ENCODE results near the gene LDLRAD1. TPM values are rescaled to one million over a fixed set of nuclear protein-coding genes. Genes with fewer than 3 reads are reported as not detected.

The LDLRAD1 gene
- total RNA-seq, 1 donor from 2014 or later: not detected

- intact Hi-C loops (cut with DNase I): loop anchor here (5.0 kb wide), 1 partner anchor 100 kb away; no protein-coding TSS in a partner anchor
- no peak for ATAC-seq (ENCODE audit: poor library complexity)
Observed at GRCh38 chr1:53967409-53968124, 50.4 kb downstream of the LDLRAD1 start.

DNA sequence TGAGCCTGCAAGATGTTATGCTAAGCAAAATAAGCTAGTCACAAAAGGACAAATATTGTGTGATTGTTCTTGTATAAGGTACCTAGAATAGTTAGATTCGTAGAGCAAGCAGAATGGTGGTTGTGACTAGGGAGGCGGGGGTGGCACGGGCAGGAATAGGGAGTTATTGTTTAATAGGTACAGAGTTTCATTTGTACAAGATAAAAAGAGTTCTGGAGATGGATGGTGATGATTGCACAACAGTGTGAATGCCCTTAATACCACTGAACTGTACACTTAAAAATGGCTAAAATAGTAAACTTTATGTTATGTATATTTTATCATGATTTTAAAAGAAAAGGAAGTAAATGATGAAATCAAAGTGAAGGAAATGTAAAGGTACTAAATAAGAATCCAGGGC is 51.2 kb downstream of the LDLRAD1 start:
- intact Hi-C loops (cut with DNase I): loop anchor here (5.0 kb wide), 1 partner anchor 99 kb away; no protein-coding TSS in a partner anchor
- DNase-seq: no peak
- no peak for ATAC-seq (ENCODE audit: poor library complexity)

More at GRCh38 chr1:53967409-53968124, 50.4 kb downstream of the LDLRAD1 start:
- no peak for DNase-seq

DNA sequence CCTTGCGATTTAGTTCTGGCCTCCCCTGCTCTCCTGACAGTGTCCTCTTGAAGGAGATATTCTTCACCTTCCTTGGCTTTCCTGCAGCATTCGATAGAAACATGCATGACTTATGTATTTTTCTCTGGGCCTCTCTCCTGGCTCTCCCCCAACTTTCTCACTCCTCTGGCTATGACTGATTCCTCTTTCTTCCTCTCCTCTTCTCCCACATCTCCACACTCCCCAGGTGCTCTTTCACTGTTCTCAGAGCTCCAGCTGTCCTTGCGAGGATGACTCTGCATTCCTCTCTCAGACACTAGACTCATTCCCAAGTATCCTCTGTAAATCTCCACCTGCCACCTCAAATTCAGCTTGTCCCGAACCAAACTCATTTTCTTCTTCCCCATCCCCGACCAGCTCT is 53.9 kb downstream of the LDLRAD1 start:
- no peak for ATAC-seq (ENCODE audit: poor library complexity)
- intact Hi-C loops (cut with DNase I): no loop called here

GRCh38 chr1:53963460-53963859 is 54.5 kb downstream of the LDLRAD1 start:
- DNase-seq (no peak), ATAC-seq (ENCODE audit: poor library complexity) (no peak)
- intact Hi-C loops (cut with DNase I): no loop called here

More for the DNA sequence above, 53.9 kb downstream of the LDLRAD1 start:
- no peak for DNase-seq

DNA sequence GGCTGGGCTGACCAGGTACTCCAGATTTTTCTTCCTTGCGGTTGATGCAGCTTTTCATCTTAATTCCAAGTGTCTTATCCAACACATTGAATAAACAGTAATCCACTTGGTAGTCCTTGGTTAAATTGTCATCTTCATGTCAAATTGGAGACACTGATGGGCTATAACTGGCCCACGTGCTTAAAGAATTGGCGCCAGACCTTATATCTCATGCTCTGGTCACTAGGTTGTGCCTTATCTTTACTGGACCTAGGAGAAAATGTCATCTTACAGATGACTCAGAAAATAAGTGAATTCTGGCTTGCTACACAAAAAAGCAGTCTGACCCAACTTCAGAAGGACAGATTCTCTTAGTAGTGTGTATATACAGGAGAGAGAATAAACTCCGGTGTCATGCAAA is 55.6 kb downstream of the LDLRAD1 start:
- ATAC-seq (ENCODE audit: poor library complexity) (no peak), DNase-seq (no peak)
- intact Hi-C loops (cut with DNase I): no loop called here

- no peak for ATAC-seq (ENCODE audit: poor library complexity)
- DNase-seq: no peak
- intact Hi-C loops (cut with DNase I): no loop called here
Observed at GRCh38 chr1:53959664-53960250, 58.2 kb downstream of the LDLRAD1 start.

Small RNA genes within 50 kb of the gene (microRNA-seq; reads per million reads assigned to microRNA genes)
- 2.3 reads per million for gene MIR4781

Other genes with a start within 250 kb of the LDLRAD1 start
- 5.6 TPM for gene NDC1, start 179.9 kb downstream of the LDLRAD1 start, total RNA-seq
- 13.6 TPM for gene YIPF1, start 128.4 kb downstream of the LDLRAD1 start, total RNA-seq
- not detected for gene DIO1, start 124.0 kb downstream of the LDLRAD1 start, total RNA-seq
- 9.9 TPM for gene IFT25, start 72.5 kb downstream of the LDLRAD1 start, total RNA-seq
- 12.0 TPM for gene LRRC42, start 71.8 kb downstream of the LDLRAD1 start, total RNA-seq
- gene TMEM59, start 35.0 kb upstream of the LDLRAD1 start, total RNA-seq: 310 TPM
- 5.3 TPM for gene TCEANC2, start 35.4 kb upstream of the LDLRAD1 start, total RNA-seq
- gene CDCP2, start 134.8 kb upstream of the LDLRAD1 start, total RNA-seq: not detected
- gene CYB5RL, start 181.8 kb upstream of the LDLRAD1 start, total RNA-seq: 4.8 TPM
- gene MRPL37, start 182.0 kb upstream of the LDLRAD1 start, total RNA-seq: 78.6 TPM